Measurements from ENCODE around the gene TMEM131L. TPM values are rescaled to one million over a fixed set of nuclear protein-coding genes. Genes with fewer than 3 reads are reported as not detected.
"Not testable (repeated sequence)": the region's sequence is repeated elsewhere in the genome, so short reads cannot be mapped to it uniquely, and the experiment has no call there.

TMEM131L gene
- polyA plus RNA-seq, 1 donor, result 36.6 TPM

DNA sequence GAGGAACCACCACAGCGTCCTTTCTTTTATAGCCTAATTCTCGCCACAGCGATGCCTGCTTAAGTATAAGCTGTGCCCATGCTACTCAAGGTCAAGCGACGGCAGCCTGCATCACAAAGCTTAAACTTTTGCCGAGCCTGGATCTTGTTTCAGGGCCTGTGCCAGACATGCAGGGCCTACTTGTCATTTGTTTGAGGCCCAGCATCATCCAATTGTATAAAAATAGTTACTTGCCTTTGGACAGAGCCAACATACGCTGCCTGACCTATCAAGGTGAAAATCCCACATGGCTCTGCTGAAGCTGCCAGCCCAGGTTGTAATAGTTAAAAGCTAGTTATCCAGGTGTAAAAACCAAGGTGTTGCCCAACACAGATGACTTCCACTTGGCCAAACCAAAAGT lies 107.1 kb downstream of the TMEM131L start:
- no peak for DNase-seq

DNA sequence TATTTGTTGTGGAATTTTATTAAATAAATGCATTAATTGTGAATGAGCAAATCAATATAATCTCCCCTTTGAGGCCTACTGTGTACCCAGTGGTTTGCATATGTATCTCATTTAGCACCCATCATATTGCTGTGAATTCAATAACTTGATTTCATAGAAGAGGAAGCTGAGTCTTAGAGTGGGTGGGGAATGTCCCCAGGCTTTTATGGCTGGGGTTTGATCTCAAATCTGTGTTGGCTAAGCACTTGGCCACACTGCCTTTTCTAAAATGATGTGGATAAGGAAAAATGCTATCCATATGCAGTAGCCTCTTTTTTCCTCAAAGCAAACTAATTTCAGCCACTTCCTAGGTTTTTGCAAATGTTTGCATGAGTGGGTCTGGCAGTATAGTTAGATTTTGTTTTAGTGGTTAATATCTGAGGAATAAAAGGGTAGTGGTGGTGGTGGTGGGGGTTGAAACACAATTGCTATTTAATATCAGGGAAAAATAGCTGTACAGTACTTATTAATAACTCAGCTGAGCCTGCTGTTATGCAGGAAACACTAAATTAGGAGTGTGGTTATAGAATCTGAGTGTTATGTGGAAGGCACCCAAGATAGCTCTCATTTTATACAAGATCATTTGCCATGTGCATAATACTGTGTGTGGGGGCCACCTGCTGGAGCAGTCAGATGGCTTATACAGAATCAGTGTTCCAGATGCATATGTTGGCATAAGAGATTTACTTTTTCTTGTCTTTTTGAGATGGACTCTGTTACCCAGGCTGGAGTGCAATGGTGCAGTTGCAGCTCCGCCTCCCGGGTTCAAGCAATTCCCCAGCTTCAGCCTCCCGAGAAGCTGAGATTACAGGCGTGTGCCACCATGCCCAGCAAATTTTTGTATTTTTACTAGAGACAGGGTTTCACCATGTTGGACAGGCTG lies 108.0 kb downstream of the TMEM131L start:
- DNase-seq, result peak; percentile 70

DNA sequence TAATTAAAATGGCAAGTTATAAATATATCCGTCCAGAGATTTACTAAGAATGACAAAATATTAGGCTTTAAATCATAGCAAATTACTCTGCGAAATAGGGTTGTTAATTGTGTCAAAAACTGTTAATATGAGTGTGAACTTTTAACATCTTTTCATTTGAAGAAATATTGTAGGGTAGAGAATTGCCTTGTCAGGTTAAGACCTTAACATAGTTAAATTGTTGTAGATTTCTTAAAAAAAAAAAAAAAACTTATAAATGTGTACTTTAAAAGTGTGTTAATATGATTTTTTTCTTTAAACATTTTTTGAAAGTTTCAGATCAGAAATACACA lies 110.2 kb downstream of the TMEM131L start:
- no peak for DNase-seq

DNA sequence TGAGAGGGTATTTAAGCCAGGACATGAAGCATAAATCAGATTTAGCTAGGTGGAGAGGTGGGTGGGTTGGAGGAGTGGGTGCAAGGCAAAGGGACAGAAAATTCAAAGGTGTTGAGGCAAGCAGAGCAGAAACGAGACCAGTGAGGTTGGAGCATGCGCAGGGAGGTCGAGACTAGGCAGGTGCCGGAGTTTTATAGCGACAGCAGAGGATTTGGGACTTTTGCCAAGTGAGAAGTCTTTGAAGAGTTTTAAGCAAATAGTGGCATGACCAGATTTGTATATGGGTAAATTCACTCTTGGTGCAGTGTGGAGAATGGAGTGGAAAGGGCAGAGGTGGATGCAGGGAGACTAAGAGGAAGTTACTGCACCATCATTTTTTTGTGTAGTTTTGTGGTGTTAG lies 110.9 kb downstream of the TMEM131L start:
- no peak for DNase-seq

DNA sequence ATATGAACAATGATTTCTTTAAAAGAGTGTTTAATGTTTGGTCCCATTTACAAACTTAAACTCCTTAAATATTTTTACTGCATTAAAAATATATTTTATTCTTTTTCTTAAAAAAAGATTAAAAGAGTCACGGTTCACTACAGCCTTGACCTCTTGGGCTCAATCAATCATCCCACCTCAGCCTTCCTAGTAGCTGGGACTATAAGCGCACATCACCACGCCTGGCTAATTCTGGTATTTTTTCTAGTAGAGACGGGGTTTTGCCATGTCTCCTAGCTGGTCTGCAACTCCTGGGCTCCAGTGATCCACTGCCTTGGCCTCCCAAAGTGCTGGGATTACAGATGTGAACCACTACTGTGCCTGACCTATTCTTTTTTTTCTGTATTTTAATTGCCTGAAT lies 113.2 kb downstream of the TMEM131L start:
- peak; percentile 18 for DNase-seq

DNA sequence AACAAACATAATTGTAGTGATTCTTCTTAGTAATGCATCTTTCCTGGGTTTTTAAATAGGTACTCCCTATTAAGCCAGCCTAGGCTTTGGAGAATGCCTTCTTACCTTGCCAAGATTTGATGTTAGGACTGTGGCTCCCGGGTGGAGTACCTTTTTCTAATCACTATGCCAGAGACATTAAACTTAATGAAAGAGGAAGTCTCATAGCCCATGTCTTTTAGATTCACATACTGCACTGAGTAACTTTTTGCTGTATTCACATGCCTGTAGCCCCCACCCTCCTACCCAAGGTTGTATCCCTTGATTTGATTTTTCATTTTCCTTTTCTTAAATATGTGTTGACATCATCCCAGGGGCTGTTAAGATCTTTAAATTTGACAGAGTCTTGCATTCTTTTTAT lies 113.7 kb downstream of the TMEM131L start:
- DNase-seq, result no peak

DNA sequence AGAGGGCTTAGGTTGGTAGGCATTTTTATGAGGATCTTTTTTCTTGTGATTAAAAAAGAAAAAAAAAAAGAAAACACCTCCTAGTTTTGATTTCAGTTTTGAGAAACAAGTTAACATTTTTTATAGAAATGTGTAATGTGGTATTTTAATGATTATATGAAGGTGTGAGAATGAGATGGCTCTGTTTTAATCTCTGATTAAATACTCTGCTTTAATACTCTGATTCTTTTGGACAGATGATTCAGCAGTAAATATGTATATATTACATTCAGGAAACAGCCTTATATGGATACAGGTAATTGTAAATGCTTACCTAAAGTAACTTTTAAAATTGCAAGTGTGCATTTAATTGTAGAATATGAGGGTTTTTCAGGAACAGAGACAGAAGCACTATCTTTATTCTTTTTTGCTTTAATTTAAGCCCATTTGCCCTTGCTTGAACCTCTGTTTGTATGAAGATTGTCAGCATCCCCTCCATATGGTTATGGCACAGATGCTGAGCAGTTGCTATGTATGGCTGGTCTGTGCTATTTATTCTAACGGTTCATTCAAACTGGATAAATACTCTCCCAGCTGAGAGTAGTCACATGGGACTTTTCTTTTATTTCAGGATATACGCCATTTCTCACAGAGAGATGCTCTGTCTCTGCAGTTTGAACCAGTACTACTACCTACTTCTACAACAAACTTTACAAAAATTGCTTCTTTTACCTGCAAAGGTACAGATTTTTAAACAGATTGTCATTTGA lies 117.0 kb downstream of the TMEM131L start:
- DNase-seq, result no peak

DNA sequence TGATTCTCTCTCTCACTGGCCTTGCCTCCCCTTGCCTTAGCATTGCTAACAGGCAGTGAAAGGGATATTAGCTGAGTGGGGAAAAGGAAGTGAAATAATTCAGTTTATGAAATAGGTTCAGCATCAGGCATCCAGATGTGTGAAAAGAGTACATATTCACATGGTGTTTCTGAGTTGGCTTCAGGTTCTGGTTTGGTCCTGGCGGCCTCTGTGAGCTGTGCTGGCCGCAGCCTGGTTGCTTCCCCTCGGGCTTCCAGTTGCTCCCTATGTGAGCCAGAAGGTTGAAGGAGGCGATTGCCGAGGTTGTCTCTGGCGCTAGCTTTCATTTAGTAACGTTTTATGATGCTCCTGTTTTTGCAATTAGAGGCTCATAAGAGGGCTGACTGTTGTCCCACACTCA lies 118.9 kb downstream of the TMEM131L start:
- DNase-seq, result no peak

DNA sequence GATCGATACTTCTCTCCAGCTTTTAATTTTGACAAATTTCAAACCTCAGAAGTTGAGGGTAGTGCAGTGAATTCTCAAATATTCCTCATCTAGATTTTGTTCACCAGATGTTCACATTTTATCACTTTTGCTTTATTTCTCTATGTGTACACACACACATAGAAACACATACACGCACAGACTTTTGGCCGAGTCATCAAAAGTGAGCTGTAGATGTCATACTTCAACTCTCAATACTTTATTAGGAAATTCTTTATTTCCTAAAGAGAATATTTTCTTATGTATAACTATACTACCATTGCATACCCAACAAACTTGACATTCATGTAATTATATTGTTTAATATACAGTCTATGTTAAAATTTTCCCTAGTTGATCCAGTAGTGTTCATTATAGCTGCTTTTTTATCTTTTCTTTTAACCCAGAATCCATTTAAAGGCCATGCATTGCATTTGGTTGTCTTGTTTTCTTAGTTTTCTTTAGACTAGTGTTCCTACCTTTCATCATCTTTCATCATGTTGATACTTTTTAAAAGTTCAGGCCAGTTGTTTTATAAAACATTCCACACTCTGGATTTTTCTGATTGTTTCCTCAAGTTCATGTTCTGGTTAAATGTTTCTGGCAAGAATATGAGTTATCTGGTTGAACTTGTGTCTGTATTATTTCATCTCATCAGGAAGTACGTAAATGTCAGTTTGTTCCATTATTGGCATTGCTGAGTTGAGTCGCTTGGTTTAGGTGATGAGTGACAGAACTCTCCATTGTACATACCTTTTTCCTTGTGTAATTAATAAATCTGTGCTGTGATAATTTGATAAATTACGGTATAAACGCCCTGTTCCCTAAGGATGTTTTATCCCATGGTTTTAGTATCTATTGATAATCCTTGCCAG lies 123.8 kb downstream of the TMEM131L start:
- DNase-seq, result no peak

DNA sequence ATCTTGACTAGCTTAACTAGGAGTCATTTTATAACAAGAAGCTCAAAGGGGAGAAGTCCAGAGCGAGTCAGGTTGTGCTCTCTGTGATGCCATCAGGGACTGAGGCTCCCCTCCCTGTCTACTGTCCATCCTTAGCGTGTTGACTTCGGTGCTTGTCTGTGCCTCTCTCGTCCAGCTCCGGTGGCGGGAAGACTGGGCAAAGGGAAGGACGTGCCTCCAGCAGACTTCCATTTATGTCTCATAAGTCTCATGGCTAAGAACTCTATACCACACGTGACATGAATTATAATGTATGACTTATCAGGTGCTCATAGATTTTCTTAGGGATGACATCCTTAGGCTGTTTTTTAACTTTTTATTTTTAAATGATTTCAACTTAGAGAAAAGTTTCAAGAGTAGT lies 125.3 kb downstream of the TMEM131L start:
- no peak for DNase-seq

DNA sequence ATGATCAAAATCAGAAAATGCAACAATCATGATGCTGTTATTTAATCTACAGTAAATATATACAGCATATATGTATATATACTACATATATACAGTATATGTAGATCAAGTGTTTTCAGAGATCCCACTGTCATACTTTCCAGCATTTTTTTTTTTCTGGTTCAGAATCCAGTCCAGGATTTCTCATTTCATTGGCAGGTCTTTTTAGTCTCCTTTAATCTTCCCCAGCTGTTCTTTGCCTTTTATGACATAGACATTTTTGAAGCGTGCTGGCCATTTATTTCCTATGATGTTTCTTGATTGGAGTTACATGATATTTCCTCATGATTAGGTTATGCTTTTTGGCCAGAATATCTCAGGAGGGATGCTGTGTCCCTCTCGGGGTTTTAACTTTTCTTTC lies 125.9 kb downstream of the TMEM131L start:
- no peak for DNase-seq

DNA sequence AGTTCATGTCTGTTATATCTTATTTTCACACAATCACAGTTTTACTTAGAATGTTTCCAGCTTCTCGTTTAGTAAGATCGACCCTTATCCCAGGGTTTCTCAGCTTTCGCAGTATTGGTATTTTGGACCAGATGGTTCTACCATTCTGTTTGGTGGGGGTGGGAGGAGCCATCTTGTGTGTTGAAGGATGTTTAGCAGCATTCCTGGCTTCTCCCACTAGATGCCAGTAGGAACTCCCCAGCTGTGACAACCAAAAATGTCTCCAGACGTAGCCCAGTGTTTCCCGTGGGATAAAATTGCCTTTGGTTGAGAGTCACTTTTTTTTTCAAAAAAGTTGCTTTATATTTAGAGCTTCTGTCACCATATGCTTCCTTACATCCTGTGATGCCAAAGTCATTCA lies 127.0 kb downstream of the TMEM131L start:
- no peak for DNase-seq

DNA sequence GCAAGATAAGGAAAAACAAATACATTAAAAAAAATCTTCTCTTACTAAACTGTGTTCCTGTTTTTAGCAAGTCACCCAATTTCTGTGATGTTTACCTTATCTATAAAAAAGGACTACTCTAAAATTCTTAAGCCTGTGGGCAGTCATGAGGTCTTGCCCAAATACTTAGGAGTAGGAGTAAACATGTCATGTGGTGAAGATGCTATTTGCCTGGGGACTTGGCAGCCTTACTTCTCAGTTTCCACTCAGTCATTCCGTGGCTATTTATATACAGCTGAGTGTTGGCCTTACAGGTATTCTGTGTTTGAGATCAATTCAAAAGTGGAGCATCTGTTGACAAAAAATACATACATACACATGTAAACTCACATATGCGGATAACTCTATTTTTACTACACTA lies 128.1 kb downstream of the TMEM131L start:
- DNase-seq, result no peak

DNA sequence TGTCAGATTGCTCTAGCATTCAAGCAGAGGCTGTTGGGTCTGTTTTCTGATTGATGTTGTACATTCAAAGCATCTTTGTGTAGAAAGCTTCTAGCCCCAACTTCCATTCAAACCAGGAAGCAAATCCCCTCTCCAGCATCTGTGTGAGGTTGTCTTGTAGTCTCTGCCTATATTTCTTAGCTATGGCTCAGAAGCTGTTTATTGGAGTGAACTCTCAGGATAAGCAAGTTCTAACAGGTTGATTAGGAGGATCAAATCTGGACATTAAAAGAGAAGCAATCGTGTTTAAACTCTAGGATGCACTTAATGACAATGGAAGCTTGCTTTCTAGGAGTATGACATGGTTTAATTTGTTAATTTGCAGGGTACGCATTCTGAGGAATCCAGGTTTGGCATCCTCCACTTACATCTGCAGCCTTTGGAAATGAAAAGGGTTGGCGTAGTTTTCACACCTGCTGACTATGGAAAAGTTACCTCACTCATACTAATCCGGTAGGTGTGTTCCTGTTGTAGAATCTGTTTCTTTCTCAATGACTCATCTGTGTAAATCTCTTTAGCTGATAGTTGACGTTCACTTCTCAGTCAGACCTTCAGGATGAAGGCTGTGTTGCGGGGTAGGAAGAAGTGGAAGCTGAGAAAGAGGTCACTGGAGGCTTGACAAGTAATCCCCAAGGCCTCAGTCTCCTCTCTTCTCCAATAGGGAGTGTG lies 129.9 kb downstream of the TMEM131L start:
- no peak for DNase-seq

DNA sequence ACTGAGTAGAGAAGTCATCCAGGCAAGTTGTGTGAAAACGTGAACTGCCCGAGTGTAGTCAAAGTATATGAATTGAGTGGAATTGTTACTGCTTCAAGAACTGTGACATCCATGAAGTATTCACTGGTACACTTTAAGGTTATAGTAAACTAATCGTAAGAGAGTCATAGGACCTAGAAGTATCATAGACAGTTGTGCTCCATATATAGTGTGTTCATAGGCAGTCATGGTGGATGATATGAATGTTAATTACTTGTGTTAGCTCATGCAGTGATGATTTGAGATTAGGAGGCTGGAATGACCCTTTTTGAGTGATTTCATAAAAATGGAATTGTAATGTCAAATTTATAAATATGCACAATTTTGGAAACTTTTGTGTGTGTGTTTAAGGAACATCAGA lies 136.6 kb downstream of the TMEM131L start:
- no peak for DNase-seq

DNA sequence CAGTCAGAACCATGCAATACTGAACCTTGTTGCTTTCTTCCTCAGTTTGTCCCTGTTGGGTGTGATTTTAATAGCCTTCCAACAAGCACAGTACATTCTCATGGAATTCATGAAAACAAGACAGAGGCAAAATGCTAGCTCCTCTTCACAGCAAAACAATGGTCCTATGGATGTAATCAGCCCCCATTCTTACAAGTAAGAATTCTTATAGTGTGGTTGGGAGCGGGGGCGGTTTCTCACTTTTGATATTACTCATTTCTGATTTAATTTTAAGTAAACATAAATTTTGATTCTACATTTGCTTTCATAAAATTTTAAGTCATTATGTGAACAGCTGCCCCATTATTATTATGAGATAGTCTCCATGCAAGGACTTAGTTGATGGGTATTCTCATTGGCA lies 137.1 kb downstream of the TMEM131L start:
- no peak for DNase-seq

DNA sequence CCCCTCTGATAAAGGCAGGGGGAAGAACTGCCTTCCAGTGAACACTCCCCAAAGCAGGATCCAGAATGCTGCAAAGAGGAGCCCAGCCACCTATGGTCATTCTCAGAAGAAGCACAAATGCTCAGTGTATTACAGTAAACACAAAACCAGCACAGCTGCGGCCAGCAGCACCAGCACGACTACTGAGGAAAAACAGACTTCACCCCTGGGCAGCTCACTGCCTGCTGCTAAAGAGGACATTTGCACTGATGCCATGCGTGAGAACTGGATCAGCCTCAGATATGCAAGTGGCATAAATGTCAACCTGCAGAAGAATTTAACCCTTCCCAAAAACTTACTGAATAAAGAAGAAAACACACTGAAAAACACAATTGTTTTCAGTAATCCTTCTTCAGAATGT lies 137.7 kb downstream of the TMEM131L start:
- no peak for DNase-seq

DNA sequence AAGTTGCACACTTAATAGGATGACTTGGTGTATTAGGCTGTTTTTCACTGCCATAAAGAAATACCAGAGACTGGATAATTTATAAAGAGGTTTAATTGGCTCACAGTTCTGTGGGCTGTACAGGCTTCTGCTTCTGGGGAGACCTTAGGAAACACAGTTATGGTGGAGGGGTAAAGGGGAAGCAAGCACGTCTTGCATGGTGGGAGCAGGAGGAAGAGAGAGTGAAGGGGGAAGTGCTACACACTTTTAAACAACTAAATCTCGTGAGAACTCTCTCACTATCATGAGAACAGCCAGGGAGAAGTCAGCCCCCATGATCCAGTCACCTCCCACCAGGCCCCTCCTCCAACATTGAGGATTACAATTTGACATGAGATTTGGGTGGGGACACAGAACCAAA lies 142.9 kb downstream of the TMEM131L start:
- DNase-seq, result not testable (repeated sequence)

DNA sequence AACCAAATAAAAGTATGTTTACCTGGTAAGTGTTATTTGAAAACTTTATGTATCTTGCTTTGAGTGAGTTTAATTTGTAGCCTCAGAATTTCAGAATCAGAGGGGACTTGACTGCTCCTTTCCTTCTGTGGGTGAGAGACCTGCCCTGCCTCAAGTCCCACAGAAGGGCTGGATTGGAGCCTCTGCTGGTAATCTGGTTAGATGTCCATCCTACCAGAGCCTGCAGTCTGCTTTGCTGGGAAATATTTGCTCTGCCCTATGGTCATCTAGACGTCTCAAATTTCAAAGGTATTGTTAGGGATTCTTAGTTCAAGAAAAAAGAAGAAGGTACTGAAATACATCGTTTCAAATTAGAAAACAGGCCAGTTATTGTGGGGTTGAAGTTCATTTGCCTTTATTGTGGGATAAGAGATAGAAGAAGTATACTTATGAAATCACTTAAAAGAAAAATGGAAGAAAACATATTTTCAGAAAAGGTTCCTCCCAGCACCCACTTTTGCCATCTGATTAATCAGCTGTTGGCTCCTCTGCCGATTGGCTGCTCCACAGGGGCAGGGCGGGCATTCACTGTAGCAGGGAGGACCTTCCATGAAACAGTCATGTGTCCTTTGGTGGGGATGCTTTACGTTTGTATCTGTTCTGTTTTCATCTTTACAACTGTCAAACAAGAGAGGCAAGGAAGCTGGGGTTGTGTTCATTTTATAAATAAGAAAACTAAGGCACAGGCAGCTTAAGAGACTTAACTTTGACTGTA lies 144.6 kb downstream of the TMEM131L start:
- no peak for DNase-seq

DNA sequence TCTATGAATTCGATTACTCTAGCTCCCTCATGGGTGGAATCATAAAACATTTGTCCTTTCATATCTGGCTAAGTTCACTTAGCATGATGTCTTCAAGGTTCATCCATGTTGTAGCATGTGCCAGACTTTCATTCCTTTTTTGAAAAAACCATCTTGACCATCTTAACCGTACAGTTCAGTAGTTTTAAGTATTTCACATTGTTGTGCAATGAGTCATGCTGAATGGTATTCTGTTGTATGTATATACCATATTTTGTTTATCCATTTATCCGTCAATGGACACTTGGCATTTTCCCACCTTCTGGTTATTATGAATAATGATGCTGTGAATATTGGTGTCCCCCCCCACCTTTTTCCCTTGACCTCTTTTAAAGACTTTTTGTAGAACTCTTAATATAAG lies 145.5 kb downstream of the TMEM131L start:
- no peak for DNase-seq

DNA sequence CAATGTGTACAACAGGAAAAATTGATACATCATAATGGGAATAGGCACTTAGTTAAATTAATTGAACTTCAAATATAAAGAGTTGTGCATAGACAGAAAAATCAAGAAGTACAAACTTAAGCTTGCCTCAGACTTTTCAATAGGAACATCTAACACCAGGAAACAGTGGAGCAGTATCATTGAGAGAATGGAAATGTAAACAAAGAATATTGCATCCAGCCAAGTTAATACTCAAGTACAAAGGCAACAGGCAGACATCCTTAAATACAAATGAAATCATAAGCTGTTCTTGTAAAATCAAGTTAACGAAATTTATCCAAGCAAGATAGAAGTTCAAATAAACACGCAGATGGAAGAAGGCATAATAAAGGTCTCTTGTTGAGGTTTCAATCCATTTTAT lies 146.7 kb downstream of the TMEM131L start:
- no peak for DNase-seq
